Islet of Langerhans (tissue), 1 donor: Measurements from ENCODE around the gene WDR38.

Source experiments
- FAIRE-seq: peaks from one replicate; lab custom pipeline; 2011; peaks lifted over from hg19 to GRCh38; lab: Jason Lieb, UNC

WDR38 gene

GRCh38 chr9:124852829-124853531 is at the start of gene WDR38:
Gene WDR38, plus strand, starts transcription at chr9:124853460. Its CDS starts 72 bp downstream, at chr9:124853532.
- FAIRE-seq: no peak

- FAIRE-seq: no peak
Observed at GRCh38 chr9:124803911-124804310, 49.3 kb upstream of the WDR38 start.

- FAIRE-seq: no peak
Observed at GRCh38 chr9:124805186-124805585, 48.1 kb upstream of the WDR38 start.

GRCh38 chr9:124808246-124808956 is 44.9 kb upstream of the WDR38 start:
- FAIRE-seq: no peak

- no peak for FAIRE-seq
Observed at GRCh38 chr9:124809211-124809610, 44.0 kb upstream of the WDR38 start.

- no peak for FAIRE-seq
Observed at GRCh38 chr9:124809741-124810500, 43.3 kb upstream of the WDR38 start.

- no peak for FAIRE-seq
Observed at GRCh38 chr9:124810663-124811355, 42.5 kb upstream of the WDR38 start.

GRCh38 chr9:124812441-124812876 is 40.8 kb upstream of the WDR38 start:
- no peak for FAIRE-seq

- no peak for FAIRE-seq
Observed at GRCh38 chr9:124813041-124813440, 40.2 kb upstream of the WDR38 start.

- FAIRE-seq: no peak
Observed at GRCh38 chr9:124813501-124814163, 39.6 kb upstream of the WDR38 start.

GRCh38 chr9:124814164-124814535 is 39.1 kb upstream of the WDR38 start:
- no peak for FAIRE-seq

- no peak for FAIRE-seq
Observed at GRCh38 chr9:124815601-124816000, 37.7 kb upstream of the WDR38 start.

GRCh38 chr9:124818431-124819281 is 34.6 kb upstream of the WDR38 start:
- FAIRE-seq: no peak

GRCh38 chr9:124820698-124821623 is 32.3 kb upstream of the WDR38 start:
- no peak for FAIRE-seq

GRCh38 chr9:124828489-124829333 is 24.5 kb upstream of the WDR38 start:
- no peak for FAIRE-seq

GRCh38 chr9:124829334-124829669 is 24.0 kb upstream of the WDR38 start:
- no peak for FAIRE-seq

GRCh38 chr9:124830593-124830992 is 22.7 kb upstream of the WDR38 start:
- no peak for FAIRE-seq

- FAIRE-seq: no peak
Observed at GRCh38 chr9:124831642-124832364, 21.5 kb upstream of the WDR38 start.
